HepG2 (cell line): ENCODE data around the gene CEP250. TPM values are rescaled to one million over a fixed set of nuclear protein-coding genes. Genes with fewer than 3 reads are reported as not detected.
A peak's percentile ranks its signal among the peaks of the same experiment; 100 is the strongest.

ENCODE experiments used
- KDM2A ChIP-seq: sonication (generic); formaldehyde crosslinking; IDR thresholded peaks from 2 replicates; pipeline ENCODE4 v1.4.0; 2020; ENCODE audit warnings: low read depth, missing genetic modification reagents, borderline replicate concordance
- KLF16 ChIP-seq, 2 experiments: sonication (generic) in 1 of 2; formaldehyde crosslinking in 1 of 2; IDR thresholded peaks; 2 replicates each; pipeline versions ENCODE4 v1.6.1 to v1.8.0; 2016 to 2023; ENCODE audit warnings: missing genetic modification reagents in 2 of 2, missing compliant biosample characterization in 1 of 2
- MIER2 ChIP-seq: IDR thresholded peaks from 2 replicates; pipeline ENCODE4 v1.6.1; 2016; ENCODE audit warnings: missing biosample characterization, missing genetic modification reagents
- RBM39 ChIP-seq: fragments of 200-400 bp; formaldehyde crosslinking; IDR thresholded peaks from one replicate; pipeline ENCODE4 v1.6.1; 2018; ENCODE audit warnings: antibody characterized with exemption, mild to moderate bottlenecking, low read depth, low read length; ENCODE audit not compliant: poor library complexity, severe bottlenecking
- SALL2 ChIP-seq: sonication (generic); formaldehyde crosslinking; IDR thresholded peaks from 2 replicates; pipeline ENCODE4 v1.8.1; 2023; ENCODE audit warnings: mild to moderate bottlenecking, missing genetic modification reagents, inconsistent platforms
- SRSF1 ChIP-seq: fragments of 200-400 bp; formaldehyde crosslinking; optimal IDR thresholded peaks from 2 replicates; pipeline ENCODE3; 2017; ENCODE audit warnings: mild to moderate bottlenecking, low read depth, low read length, moderate library complexity
- TBP ChIP-seq: sonication (generic); formaldehyde crosslinking; IDR thresholded peaks from 2 replicates; pipeline ENCODE4 v1.5.0; 2020; ENCODE audit warnings: missing genetic modification reagents
- ZFYVE20 ChIP-seq: sonication (generic); formaldehyde crosslinking; IDR thresholded peaks from 2 replicates; pipeline ENCODE4 v1.8.0; 2023; ENCODE audit warnings: low read depth, mild to moderate bottlenecking, moderate library complexity, missing genetic modification reagents, borderline replicate concordance
- ZKSCAN5 ChIP-seq: sonication (generic); formaldehyde crosslinking; IDR thresholded peaks from 2 replicates; pipeline ENCODE4 v1.5.1; 2020; ENCODE audit warnings: mild to moderate bottlenecking, missing genetic modification reagents
- ZNF207 ChIP-seq: fragments of 450-650 bp; IDR thresholded peaks from 2 replicates; pipeline ENCODE4 v1.6.1; 2016; ENCODE audit warnings: antibody characterized with exemption, borderline replicate concordance
- ZSCAN21 ChIP-seq: sonication (generic); formaldehyde crosslinking; IDR thresholded peaks from 2 replicates; pipeline ENCODE4 v1.8.0; 2022; ENCODE audit warnings: mild to moderate bottlenecking, missing genetic modification reagents, moderate library complexity, borderline replicate concordance
- polyA plus RNA-seq, 8 experiments: library from polyadenylated mRNA; depleted of rRNA in 3 of 8; stranded (reverse) in 7 of 8; unstranded in 1 of 8; fragments of >200 nt; fragmentation: Illumina TruSeq in 4 of 8; extraction: Trizol in 4 of 8; gene quantifications; 2 replicates each; pipeline versions ENCODE4 v1.2.1 to v1.2.3, GENCODE V29; 2011 to 2016; ENCODE audit warnings: low read depth in 4 of 8, missing spikeins in 1 of 8, mixed read lengths in 1 of 8; ENCODE audit not compliant: insufficient read depth in 1 of 8
- total RNA-seq, 5 experiments: library from RNA; depleted of rRNA; stranded (reverse); fragments of >200 nt; fragmentation: Illumina TruSeq; extraction: Trizol; gene quantifications; 2 replicates each; pipeline ENCODE4 v1.2.3, GENCODE V29; 2016; ENCODE audit warnings: low read depth in 1 of 5
- TF ChIP-seq, protein P1 (sequence below): sonication (generic); formaldehyde crosslinking; IDR thresholded peaks from 2 replicates; pipeline ENCODE4 v1.9.0; 2021; ENCODE audit warnings: missing genetic modification reagents, borderline replicate concordance
- TF ChIP-seq, protein P2 (sequence below): sonication (generic); formaldehyde crosslinking; IDR thresholded peaks from 2 replicates; pipeline ENCODE4 v1.8.0; 2022; ENCODE audit warnings: mild to moderate bottlenecking, missing genetic modification reagents
- TF ChIP-seq, protein P3 (sequence below): IDR thresholded peaks from 2 replicates; pipeline ENCODE4 v1.6.1; 2016; ENCODE audit warnings: missing compliant biosample characterization, missing genetic modification reagents, borderline replicate concordance
- TF ChIP-seq, protein P4 (sequence below): sonication (generic); formaldehyde crosslinking; IDR thresholded peaks from 2 replicates; pipeline ENCODE4 v1.4.0; 2020; ENCODE audit warnings: missing genetic modification reagents
- TF ChIP-seq, protein P5 (sequence below), 2 experiments: sonication (generic) in 1 of 2; formaldehyde crosslinking in 1 of 2; IDR thresholded peaks; 2 replicates each; pipeline versions ENCODE4 v1.5.1 to v1.6.1; 2011 to 2020; ENCODE audit warnings: borderline replicate concordance in 1 of 2, low read depth in 1 of 2, low read length in 1 of 2, mild to moderate bottlenecking in 1 of 2, missing genetic modification reagents in 1 of 2, moderate library complexity in 1 of 2

The CEP250 gene
- total and polyA plus RNA-seq, 2 of the 13 experiments (the other 11 are each of a cell fraction or from before 2014, with no cell fraction given), result 28.8 to 55.3 TPM

DNA sequence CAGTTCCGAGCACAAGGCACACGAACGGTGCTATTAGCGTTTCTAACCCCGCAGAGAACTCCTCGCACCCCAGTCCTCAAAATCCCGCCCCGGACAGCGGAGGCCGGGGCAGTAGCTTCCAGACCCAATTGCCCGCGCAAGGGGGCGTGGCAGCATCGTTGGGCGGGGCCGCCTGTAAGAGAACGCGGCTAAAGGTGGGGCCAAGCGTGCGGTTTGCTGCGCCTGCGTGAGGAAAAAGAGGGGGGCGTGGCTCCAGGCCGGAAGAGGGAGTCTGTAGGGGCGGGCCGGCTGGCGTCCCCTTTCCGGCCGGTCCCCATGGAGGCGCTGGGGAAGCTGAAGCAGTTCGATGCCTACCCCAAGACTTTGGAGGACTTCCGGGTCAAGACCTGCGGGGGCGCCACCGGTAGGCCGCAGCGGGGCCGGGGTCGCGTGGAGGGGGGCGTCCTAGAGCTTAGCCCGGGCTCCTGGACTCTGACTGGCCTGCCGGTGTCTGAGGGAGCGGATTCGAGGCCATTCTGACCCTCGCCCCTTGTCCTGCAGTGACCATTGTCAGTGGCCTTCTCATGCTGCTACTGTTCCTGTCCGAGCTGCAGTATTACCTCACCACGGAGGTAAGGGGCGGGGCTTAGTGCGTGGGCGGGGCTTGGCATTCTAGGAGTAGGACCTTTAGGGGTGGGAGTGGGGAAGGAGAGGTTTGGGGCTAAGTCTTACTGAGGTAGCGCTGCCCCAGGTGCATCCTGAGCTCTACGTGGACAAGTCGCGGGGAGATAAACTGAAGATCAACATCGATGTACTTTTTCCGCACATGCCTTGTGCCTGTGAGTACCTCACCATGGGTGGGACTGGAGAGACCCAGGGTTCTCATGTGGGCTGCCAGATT is 86.6 kb downstream of the CEP250 start, which contains the start of gene ERGIC3 (continued):
- TF ChIP-seq, protein P1, sequence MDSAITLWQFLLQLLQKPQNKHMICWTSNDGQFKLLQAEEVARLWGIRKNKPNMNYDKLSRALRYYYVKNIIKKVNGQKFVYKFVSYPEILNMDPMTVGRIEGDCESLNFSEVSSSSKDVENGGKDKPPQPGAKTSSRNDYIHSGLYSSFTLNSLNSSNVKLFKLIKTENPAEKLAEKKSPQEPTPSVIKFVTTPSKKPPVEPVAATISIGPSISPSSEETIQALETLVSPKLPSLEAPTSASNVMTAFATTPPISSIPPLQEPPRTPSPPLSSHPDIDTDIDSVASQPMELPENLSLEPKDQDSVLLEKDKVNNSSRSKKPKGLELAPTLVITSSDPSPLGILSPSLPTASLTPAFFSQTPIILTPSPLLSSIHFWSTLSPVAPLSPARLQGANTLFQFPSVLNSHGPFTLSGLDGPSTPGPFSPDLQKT (CRISPR knock-in tag), result peak; percentile 65; the same call in 1 of the 2 replicates
- TF ChIP-seq, protein P2, sequence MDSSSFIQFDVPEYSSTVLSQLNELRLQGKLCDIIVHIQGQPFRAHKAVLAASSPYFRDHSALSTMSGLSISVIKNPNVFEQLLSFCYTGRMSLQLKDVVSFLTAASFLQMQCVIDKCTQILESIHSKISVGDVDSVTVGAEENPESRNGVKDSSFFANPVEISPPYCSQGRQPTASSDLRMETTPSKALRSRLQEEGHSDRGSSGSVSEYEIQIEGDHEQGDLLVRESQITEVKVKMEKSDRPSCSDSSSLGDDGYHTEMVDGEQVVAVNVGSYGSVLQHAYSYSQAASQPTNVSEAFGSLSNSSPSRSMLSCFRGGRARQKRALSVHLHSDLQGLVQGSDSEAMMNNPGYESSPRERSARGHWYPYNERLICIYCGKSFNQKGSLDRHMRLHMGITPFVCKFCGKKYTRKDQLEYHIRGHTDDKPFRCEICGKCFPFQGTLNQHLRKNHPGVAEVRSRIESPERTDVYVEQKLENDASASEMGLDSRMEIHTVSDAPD (CRISPR knock-in tag), result peak; percentile 55; the same call in 1 of the 2 replicates
- TF ChIP-seq ZNF207, result no peak
- peak in 1 of 2 experiments; percentile 95; a peak in 2 of 4 replicates for TF ChIP-seq KLF16 (CRISPR knock-in tag; IDR thresholded peaks at IDR 0.05)
- peak; percentile 87 for TF ChIP-seq KDM2A
- TF ChIP-seq, protein P3, sequence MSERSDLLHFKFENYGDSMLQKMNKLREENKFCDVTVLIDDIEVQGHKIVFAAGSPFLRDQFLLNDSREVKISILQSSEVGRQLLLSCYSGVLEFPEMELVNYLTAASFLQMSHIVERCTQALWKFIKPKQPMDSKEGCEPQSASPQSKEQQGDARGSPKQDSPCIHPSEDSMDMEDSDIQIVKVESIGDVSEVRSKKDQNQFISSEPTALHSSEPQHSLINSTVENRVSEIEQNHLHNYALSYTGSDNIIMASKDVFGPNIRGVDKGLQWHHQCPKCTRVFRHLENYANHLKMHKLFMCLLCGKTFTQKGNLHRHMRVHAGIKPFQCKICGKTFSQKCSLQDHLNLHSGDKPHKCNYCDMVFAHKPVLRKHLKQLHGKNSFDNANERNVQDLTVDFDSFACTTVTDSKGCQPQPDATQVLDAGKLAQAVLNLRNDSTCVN, result peak; percentile 81
- TF ChIP-seq, protein P4, sequence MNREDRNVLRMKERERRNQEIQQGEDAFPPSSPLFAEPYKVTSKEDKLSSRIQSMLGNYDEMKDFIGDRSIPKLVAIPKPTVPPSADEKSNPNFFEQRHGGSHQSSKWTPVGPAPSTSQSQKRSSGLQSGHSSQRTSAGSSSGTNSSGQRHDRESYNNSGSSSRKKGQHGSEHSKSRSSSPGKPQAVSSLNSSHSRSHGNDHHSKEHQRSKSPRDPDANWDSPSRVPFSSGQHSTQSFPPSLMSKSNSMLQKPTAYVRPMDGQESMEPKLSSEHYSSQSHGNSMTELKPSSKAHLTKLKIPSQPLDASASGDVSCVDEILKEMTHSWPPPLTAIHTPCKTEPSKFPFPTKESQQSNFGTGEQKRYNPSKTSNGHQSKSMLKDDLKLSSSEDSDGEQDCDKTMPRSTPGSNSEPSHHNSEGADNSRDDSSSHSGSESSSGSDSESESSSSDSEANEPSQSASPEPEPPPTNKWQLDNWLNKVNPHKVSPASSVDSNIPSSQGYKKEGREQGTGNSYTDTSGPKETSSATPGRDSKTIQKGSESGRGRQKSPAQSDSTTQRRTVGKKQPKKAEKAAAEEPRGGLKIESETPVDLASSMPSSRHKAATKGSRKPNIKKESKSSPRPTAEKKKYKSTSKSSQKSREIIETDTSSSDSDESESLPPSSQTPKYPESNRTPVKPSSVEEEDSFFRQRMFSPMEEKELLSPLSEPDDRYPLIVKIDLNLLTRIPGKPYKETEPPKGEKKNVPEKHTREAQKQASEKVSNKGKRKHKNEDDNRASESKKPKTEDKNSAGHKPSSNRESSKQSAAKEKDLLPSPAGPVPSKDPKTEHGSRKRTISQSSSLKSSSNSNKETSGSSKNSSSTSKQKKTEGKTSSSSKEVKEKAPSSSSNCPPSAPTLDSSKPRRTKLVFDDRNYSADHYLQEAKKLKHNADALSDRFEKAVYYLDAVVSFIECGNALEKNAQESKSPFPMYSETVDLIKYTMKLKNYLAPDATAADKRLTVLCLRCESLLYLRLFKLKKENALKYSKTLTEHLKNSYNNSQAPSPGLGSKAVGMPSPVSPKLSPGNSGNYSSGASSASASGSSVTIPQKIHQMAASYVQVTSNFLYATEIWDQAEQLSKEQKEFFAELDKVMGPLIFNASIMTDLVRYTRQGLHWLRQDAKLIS (CRISPR knock-in tag), result no peak; the same call in 1 of the 2 replicates
- TF ChIP-seq ZFYVE20 (CRISPR knock-in tag), result no peak
- TF ChIP-seq RBM39, result peak; percentile 99
- TF ChIP-seq SRSF1, result peak; percentile 71
- TF ChIP-seq MIER2 (CRISPR knock-in tag), result no peak; the same call in 1 of the 2 replicates
- peak; percentile 68; the same call in 1 of the 2 replicates for TF ChIP-seq SALL2 (CRISPR knock-in tag)
- TF ChIP-seq ZKSCAN5 (CRISPR knock-in tag), result peak; percentile 51; the same call in 1 of the 2 replicates
- TF ChIP-seq, protein P5, sequence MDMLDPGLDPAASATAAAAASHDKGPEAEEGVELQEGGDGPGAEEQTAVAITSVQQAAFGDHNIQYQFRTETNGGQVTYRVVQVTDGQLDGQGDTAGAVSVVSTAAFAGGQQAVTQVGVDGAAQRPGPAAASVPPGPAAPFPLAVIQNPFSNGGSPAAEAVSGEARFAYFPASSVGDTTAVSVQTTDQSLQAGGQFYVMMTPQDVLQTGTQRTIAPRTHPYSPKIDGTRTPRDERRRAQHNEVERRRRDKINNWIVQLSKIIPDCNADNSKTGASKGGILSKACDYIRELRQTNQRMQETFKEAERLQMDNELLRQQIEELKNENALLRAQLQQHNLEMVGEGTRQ (IDR thresholded peaks at IDR 0.05; ENCODE audit: low read depth, low read length), result no peak
- TF ChIP-seq, protein P5 (CRISPR knock-in tag; IDR thresholded peaks at IDR 0.05; ENCODE audit: borderline replicate concordance), result peak; percentile 50; the same call in 1 of the 2 replicates
- TF ChIP-seq ZSCAN21, result no peak; the same call in 1 of the 2 replicates
- 0 out of 2 replicates have a peak, but pooled peaks have one; percentile 43 for TF ChIP-seq TBP (CRISPR knock-in tag)
